Measurements from ENCODE around the gene HYAL1. TPM values are rescaled to one million over a fixed set of nuclear protein-coding genes. Genes with fewer than 3 reads are reported as not detected.
A peak's percentile ranks its signal among the peaks of the same experiment; 100 is the strongest.
"Not testable (repeated sequence)": the region's sequence is repeated elsewhere in the genome, so short reads cannot be mapped to it uniquely, and the experiment has no call there.

Gene HYAL1
- total RNA-seq, 4 donors from 2014 or later = 16.5 to 26.5 (median 20.8) TPM

DNA sequence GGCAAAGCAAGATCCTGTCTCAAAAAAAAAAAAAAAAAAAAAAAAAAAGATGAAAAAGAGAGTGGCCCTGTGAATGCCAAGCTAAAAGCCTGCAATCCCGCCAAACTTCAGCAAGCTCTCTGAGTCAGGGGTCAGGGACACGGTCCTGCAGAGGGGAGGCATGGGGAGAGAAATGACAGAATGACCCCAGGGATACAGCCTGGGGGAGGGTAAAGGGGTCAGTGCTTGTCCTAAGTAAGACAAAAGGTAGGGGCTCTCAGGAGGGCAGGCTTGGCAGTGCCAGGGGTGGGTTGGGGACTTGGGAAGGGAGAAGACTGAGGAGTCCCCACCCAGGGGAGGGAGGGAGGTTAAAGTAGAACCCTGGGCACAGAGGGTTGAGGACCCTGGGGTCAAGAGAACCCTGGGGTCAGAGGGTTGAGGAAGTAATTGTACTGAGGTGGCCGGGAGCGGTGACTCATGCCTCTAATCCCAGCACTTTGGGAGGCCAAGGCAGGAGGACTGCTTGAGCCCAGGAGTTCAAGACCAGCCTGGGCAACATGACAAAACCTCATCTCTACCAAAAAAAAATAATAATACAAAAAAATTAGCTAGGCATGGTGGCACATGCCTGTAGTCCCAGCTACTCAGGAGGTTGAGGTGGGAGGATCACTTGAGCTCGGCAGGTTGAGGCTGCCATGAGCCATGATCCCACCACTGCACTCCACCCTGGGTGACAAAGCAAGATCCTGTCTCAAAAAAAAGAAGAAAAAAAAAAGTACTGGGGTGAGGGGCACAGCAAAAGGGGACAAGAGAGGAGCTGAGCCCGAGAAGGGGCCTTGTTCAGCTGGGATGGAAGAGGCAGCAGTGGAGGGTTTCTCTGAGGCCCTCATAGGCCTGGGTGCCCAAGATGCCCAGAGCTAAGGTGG, 39.6 kb downstream of the HYAL1 start:
- no peak for DNase-seq (ENCODE audit: low spot score in 2 of 2)
- Histone ChIP-seq H3K27ac (peak overlapping the region; percentile 85 to 98 (median 97)), H3K4me1 (peaks cover 0 to 97% (median 75%) of the 10 kb centered on the region in 4 donors), H3K36me3 (no peaks in the 10 kb centered on the region), H3K27me3 (no peaks in the 10 kb centered on the region), H3K9me3 (no peaks in the 10 kb centered on the region), H3K4me3 (peak overlapping the region in 1 of 4 donors; percentile 3)
- TF ChIP-seq EP300 (IDR thresholded peaks at IDR 0.05) (peak in 1 of 2 donors; percentile 31), POLR2A (IDR thresholded peaks at IDR 0.05) (no peak)
- TF ChIP-seq, protein P1, sequence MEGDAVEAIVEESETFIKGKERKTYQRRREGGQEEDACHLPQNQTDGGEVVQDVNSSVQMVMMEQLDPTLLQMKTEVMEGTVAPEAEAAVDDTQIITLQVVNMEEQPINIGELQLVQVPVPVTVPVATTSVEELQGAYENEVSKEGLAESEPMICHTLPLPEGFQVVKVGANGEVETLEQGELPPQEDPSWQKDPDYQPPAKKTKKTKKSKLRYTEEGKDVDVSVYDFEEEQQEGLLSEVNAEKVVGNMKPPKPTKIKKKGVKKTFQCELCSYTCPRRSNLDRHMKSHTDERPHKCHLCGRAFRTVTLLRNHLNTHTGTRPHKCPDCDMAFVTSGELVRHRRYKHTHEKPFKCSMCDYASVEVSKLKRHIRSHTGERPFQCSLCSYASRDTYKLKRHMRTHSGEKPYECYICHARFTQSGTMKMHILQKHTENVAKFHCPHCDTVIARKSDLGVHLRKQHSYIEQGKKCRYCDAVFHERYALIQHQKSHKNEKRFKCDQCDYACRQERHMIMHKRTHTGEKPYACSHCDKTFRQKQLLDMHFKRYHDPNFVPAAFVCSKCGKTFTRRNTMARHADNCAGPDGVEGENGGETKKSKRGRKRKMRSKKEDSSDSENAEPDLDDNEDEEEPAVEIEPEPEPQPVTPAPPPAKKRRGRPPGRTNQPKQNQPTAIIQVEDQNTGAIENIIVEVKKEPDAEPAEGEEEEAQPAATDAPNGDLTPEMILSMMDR (IDR thresholded peaks at IDR 0.05) = no peak
- 29 to 36% methylated on average over 6 of the region's 6 CpGs for WGBS, 2 donors

DNA sequence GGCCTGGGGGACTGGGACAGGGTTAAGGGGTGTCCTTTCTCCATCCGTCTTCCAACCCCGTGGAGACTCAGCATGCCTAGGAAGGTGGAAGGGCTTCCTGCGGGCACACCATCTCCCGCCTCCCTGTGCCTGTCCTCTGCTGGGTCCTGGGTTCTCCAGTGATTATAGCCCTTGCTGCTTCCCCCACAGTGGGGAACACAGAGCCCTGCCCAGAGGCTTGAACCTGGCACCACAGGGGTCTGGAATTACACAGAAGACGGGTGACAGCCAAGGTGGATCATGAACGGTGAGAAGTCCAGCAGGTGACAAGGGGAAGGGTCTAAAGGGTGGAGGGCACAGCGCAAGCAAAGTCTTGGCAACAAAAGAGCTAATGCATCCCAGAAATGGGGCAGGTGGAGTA, 40.6 kb downstream of the HYAL1 start:
- Histone ChIP-seq H3K4me1 (peaks cover 0 to 97% (median 79%) of the 10 kb centered on the region in 4 donors), H3K4me3 (no peak overlapping the region), H3K9me3 (no peaks in the 10 kb centered on the region), H3K27ac (peak overlapping the region; percentile 85 to 98 (median 97)), H3K27me3 (no peaks in the 10 kb centered on the region), H3K36me3 (peaks cover 0 to 8% (median 0%) of the 10 kb centered on the region in 3 donors)
- WGBS, 2 donors = 65 to 67% methylated on average over 7 of the region's 7 CpGs
- TF ChIP-seq POLR2A (IDR thresholded peaks at IDR 0.05) = no peak
- TF ChIP-seq EP300 (IDR thresholded peaks at IDR 0.05) = no peak
- TF ChIP-seq, protein P1 (IDR thresholded peaks at IDR 0.05) = no peak
- DNase-seq (ENCODE audit: low spot score in 2 of 2) = no peak

DNA sequence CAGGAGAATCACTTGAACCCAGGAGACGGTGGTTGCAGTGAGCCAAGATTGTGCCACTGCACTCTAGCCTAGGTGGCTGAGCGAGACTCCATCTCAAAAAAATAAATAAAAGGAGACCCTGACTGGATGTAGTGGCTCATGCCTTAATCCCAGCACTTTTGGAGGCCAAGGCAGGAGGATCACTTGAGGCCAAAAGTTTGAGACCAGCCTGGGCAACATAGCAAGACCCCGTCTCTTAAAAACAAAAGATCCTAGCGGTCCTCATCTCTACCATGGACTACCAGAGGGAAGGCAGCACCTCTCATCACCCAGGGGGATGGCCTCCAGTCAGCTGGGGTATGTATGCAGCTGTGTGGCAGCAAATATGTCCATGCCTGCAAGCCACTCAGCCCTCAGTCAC, 41.2 kb downstream of the HYAL1 start:
- H3K9me3 ChIP-seq; H3K27me3 ChIP-seq; DNase-seq (ENCODE audit: low spot score in 2 of 2); H3K4me3 ChIP-seq: not testable (repeated sequence)
- H3K4me1 ChIP-seq = peaks cover 0 to 97% (median 79%) of the 10 kb centered on the region in 4 donors
- 94 to 96% methylated on average over 4 of the region's 4 CpGs for WGBS, 2 donors
- peaks cover 0 to 14% (median 5%) of the 10 kb centered on the region in 3 donors for H3K36me3 ChIP-seq
- peak overlapping the region; percentile 91 to 98 (median 97) for H3K27ac ChIP-seq

DNA sequence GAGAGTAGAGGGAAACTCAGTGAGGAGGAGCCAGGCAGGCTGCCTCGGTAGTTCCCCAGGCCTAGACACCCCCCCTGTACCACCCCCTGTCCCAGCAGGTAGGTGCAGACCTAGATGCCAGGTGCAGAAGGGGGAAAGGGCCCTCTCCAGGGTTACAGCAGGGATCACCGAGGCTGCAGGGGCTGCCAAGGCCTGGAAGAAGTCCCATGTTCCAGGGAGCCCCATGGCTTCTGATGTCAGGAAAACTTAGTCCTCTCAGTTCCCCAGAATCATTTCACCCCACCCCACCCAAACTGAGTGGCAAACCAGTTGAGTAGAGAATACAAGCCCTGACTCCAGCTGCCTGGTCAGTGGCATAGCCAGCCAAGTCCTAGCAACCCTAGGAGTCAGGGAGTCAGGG, 41.9 kb downstream of the HYAL1 start:
- Histone ChIP-seq H3K4me3 (peak overlapping the region in 1 of 4 donors; percentile 60), H3K27ac (peak overlapping the region; percentile 91 to 98 (median 97)), H3K36me3 (peaks cover 0 to 21% (median 12%) of the 10 kb centered on the region in 3 donors), H3K27me3 (no peaks in the 10 kb centered on the region), H3K4me1 (peaks cover 0 to 97% (median 74%) of the 10 kb centered on the region in 4 donors), H3K9me3 (no peaks in the 10 kb centered on the region)
- 10 to 39% methylated on average over 2 of the region's 2 CpGs for WGBS, 2 donors
- DNase-seq (ENCODE audit: low spot score in 2 of 2) = no peak
- TF ChIP-seq POLR2A (IDR thresholded peaks at IDR 0.05) (no peak), EP300 (IDR thresholded peaks at IDR 0.05) (no peak)
- TF ChIP-seq, protein P1 (IDR thresholded peaks at IDR 0.05) = no peak

DNA sequence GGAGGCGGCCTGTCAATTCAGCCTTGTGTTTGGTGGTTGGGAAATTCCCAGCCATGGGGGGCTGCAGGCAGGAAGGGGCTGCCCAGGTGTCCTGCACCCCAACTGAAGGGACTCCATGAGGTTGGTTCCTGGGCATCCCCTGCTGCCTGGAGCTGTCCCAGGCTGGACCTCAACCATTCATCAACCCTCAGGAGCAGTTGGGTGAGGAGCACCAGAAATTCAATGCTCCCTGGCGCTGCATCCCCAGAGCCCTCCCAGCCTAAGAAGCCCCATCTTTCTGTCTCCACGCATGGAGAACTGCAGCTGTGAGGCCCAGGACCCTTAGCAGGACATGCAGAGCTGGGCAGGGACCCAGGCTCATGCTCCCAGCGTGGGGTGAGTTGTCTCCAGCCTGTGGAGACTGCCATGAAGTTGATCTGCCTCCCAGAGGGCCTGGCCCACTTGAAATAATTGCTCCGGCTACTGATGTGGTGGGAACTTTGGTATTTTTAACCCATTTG, 42.4 kb downstream of the HYAL1 start:
- Histone ChIP-seq H3K27ac (peak overlapping the region; percentile 91 to 98 (median 97)), H3K9me3 (no peaks in the 10 kb centered on the region), H3K27me3 (no peaks in the 10 kb centered on the region), H3K4me1 (peaks cover 0 to 97% (median 72%) of the 10 kb centered on the region in 4 donors), H3K36me3 (peaks cover 0 to 26% (median 16%) of the 10 kb centered on the region in 3 donors), H3K4me3 (peak overlapping the region; percentile 30 to 65 (median 52))
- no peak for TF ChIP-seq EP300 (IDR thresholded peaks at IDR 0.05)
- no peak for TF ChIP-seq POLR2A (IDR thresholded peaks at IDR 0.05)
- TF ChIP-seq, protein P1 (IDR thresholded peaks at IDR 0.05) = no peak
- DNase-seq (ENCODE audit: low spot score in 2 of 2) = no peak
- WGBS, 2 donors = 13 to 26% methylated on average over 4 to 5 of the region's 5 CpGs

Measured in tibial nerve (tissue), 4 donors.